ENCODE data around the gene TLK1.

The TLK1 gene

DNA sequence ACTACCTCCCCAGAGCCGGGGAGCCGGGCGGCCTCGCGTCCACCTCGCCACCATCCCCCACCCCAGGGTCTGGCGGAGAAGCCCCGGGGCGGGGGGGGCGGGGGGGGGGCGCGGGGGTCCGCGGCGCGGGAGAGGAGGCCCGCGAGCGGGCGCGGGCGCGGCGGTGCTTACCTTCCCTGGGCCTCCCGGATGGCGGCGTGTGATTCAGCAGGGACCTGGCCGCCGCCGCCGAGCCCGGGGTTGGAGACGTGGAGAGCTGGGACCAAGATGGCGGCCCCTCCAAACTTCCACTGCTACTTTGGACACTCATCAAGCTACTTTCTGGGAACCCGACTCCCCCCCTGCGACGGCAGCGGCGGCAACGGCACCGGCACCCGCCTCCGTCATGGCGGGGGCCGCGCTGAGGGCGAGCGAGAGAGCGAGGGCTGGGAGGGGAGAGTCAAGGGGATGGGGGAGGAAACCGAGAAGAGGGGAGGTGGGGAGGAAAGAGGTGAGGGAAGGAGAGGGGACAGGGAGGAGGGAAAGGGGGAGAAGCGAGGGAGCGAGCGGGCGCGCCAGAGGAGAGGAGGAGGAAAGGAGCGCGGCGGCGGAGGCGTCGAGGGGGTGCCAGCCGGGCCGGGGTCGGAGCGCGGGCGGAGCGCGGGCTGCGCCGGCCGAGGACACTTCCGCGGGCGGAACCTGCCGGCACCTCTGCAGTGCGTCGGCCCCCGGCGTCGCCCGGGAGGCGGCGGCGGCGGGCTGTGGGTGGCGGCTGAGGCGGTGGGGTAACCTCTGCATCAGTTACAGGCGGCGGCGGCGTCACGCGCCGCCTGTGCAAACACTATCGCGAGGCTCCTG is at the start of gene TLK1:
Gene TLK1, minus strand, starts transcription at position 775 of the 837 bp plus-strand sequence. Its CDS starts 465 bp downstream, at position 310.
- peak; percentile 74 for DNase-seq

DNA sequence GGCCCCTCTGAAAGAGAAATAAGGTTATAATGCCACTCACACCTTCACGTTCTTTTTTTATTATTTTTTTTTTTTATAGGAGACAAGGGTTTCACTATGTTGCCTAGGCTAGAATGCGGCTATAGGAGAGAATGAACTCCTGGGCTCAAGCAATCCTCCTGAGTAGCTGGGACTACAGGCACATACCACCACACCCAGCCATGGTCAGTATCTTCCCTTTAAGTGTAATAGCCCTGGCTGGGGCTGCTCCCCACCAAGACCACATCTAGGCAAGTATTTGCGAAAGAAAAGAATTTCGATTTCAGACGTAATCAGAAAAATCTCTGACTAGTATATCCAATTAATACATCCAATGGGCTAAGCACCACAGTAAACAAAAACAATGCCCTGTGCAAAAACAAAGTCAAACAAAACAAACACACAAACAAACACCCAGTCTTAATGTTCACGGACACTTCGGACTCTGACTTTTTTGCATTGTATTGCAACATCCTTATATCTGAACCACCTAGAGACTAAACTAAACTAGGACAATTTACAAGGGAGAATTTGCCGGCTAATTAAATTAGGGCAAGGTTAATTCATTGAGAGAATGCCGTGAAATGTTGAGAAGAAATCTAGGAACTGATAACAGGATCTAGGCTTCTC is 49.6 kb upstream of the TLK1 start:
- DNase-seq: no peak

DNA sequence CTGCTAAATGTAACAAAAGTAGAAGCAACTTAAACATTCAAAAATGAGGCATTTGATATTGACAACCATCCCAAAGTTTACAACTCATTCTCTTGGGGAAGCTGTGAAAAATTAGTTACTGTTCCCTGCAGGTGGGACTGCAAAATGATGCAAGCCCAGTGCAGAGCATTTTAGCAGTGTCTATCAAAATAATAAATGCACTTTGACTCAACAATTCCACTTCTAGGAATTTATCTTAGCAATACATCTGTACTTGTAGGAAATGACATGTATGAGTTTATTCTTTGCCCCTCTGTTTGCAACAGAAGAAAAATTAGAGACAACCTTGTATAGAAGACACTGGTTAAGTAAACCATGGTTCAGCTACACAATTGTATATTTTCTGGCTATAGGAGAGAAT is 48.0 kb upstream of the TLK1 start:
- DNase-seq: no peak

DNA sequence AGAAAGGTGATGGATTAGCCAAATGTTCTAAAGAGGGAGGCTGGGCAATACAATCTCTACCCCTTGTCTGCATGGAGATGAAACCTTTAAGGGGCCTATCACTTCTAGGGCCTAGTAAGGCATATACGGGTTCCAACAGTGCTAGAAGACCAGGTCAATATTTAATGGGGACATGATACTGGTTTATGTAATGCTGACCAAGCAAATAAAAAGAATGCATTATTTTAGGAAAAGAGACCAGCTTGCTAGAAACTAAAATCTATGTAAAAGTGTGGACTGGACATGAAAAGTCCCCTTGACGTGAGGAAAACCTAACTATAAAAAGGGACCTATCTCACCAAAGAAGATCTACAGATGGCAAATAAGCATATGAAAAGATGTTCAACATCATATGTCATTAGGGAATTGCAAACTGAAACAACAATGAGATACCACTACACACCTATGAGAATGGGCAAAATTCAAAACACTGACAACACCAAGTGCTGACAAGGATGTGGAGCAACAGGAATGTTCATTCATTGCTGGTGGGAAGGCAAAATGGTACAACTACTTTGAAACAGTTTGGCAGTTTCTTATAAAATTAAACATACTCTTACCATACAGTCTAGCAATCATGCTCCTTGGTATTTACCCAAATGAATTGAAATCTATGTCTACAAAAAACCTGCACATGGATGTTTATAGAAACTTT is 45.9 kb upstream of the TLK1 start:
- DNase-seq: no peak

DNA sequence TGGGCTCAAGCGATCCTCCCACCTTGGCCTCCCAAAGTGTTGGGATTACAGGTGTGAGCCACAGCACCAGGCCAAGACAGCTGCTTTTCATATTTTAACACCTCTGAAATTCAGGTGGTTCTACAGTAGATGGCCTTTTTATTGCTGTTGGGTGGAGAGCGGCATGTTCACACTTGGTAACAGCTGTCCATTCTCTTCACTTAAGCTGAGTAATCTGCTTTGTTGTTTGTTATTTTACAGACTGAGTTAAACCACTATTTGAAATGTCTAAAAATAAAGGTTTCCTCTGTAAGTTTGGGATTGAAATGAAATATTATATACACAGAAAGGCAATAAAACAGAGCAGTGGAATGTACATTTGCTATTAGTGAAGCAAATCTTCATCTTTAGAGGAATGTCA is 44.9 kb upstream of the TLK1 start:
- no peak for DNase-seq

DNA sequence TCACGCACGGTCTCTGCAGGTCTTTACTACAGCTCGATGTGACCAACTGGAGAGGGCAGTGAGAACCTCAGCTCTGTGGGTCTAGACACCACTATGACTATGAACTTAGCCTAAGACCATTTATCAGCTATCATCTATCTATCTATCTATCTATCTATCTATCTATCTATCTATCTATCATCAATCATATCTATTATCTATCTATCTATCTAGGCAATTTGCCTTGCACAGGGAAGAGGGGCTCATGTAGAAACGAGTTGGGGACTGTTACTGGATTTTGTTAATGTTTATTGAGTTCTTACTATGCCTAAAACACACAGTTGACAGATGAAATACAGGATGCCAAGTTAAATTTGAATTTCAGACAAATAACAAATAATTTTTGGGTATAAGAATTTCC is 41.1 kb upstream of the TLK1 start:
- DNase-seq: no peak

DNA sequence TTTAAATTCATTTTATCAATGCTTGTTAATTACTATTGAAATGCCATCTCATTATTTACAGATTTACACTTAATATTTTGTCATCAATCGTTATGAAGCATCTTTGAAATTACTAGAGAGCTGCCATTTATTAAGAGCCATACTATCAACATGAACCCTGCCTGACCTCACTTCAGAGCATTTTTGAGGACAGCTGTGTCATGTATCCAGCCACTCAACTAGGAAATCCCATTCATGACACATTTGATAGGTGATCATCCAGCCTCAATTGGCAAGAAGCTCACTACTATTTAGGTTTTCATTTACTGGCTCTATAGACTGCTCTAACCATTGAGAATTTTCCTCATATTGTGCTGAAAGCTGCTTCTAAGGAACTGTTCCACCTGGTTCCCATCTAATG is 40.6 kb upstream of the TLK1 start:
- no peak for DNase-seq

DNA sequence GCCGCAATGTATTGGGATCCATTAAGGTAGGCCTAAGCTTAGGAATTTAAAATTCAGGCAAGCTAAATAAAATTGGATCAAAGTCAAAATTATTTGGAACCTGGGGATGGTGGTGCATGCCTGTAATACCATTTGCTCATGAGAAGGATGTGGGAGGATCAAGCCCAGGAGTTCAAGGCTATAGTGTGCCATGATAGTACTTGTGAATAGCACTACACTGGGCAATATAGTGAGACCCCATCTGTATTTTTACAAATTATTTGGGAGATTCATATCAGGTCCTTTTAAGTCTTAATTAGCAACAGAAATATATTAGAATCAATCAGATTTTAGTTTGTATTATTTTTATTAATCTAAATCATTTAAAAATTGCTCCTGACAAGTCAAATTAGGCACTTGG is 39.8 kb upstream of the TLK1 start:
- no peak for DNase-seq

DNA sequence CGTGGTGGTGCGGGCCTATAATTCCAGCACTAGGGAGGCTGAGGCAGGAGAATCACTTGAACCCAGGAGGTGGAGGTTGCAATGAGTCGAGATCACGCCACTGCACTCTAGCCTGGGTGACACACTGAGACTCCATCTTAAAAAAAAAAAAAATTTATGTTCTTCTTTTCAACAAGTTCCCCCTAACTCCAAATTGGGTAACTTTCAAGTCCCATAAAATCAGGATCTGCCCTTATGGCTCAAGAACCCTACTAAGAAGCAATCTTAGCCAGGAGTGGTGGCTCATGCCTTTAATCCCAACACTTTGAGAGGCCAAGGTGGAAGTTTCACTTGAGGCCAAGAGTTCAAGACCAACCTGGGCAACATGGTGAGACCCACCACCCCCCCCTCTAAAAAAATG is 30.3 kb upstream of the TLK1 start:
- no peak for DNase-seq

DNA sequence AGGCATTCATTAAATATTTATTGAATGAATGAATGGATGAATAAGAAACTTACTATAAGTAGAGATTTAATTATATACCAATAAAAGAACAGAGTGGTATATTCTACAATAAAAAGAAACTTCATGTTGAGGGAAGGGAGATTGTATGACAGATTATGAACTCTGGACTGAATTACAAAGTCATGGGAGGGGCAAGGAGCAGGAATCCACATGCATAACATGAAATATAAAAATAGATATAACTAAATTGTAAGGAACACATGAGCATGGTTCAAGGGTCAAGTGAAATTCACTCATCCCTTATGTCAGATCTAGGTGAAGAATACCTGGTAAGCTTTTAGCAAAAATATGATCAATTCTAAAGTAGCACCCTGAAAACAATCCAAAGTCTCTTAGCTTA is 27.1 kb upstream of the TLK1 start:
- no peak for DNase-seq

DNA sequence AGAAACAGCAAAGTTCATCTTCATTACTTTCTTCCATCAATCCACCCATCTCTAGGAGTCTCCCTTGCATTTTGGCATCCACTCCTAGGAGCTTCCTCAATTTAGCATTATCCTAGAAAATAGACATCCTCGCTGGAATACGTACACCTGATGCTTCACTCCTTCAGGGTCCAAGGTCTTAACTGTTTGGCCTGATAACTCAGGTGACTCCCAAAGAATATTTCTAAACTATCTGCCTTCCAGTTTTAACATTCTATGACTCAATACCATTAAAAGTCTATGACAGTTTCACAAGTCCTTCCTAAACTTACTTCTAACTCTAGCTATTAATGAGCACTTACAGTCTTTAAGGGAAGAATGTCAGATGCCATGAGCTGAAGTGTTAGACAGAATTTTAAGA is 26.5 kb upstream of the TLK1 start:
- DNase-seq: no peak

DNA sequence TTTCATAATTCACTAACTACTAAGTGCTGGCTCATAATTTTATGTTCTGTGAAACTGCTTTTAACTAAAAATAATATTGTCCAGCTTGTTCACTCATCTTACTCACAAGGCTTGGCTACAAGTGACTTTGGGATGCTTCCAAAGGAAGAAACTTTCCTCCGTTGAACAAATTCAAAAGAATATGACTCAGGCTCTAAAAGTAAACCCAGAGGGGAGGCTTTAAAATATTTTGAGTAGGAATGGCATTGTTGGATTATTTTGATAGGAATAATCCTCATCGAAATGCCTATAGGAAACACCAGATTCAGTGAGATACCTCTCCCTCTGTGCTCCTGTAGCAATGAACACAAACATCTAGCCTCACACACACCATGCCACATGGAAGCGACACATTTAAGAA is 25.2 kb upstream of the TLK1 start:
- DNase-seq: no peak

DNA sequence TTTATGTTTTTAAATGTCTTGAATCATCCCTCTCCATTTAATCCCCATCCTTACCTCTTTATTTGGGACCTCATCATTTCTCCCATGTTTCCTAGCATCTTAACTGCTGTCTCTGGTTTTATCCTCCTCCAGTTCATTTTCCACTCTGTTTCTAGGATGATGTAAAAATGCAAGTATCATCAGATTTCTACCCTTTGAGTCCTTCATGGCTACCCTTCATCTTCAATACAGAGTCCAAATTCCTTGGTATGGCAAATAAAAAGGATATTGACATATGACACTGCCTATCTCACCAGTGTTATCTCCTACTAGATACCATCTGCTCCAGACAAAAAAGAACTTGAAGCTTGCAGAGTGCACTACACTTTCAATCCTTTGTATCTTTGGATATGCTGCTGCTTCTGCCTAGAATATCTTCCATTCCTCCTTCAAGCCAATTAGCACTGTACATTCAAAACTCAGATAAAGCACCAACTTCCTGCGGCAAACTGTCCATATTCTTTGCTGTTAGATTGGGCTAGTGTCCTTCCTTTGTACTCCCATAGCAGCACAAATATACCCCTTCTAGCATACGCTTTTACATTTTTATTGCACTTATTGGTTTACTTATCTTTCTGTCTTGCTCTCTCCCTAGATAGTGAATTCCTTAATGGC is 24.6 kb upstream of the TLK1 start:
- DNase-seq: no peak

DNA sequence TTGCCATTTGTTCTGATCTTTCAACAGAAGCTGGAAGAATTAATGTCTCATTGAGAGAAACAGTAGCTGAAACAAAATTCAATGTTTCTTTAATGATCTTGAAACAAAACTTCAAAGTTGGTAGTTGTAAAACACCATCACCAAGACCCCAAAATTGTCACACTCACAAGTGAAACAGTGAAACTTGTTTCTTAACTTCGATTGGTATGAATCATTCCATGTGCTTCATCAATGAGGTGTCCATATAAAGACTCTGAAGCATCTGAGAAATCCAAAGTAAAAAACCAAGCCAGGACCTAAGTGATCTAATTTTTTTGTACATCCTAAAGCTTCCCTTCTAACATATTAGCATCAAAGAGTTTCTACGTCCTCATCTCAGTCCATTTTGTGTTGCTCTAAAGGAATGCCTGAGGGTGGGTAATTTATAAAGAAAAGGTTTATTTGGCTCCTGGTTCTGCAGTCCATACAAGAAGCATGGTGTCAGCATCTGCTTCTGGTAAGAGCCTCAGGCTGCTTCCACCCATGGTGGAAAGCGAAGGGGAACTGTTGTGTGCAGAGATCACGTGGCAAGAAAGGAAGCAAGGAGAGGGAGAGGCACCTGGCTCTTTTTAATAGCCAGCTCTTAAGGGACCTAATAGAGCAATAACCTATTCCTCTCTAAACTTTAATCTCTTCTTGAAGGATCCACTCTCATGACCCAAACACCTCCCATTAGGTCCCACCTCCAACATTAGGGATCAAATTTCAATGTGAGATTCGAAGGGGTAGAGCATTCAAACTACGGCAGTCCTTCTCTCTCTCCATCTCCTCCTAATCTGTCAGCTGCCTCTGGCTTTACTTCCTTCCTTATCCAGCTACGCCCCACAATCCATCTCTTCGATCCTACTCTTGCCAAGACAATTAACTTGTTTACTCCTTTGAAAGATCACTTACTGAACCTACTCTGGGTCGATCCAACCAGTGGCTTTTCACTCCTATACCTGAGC is 20.7 kb upstream of the TLK1 start:
- DNase-seq: no peak

DNA sequence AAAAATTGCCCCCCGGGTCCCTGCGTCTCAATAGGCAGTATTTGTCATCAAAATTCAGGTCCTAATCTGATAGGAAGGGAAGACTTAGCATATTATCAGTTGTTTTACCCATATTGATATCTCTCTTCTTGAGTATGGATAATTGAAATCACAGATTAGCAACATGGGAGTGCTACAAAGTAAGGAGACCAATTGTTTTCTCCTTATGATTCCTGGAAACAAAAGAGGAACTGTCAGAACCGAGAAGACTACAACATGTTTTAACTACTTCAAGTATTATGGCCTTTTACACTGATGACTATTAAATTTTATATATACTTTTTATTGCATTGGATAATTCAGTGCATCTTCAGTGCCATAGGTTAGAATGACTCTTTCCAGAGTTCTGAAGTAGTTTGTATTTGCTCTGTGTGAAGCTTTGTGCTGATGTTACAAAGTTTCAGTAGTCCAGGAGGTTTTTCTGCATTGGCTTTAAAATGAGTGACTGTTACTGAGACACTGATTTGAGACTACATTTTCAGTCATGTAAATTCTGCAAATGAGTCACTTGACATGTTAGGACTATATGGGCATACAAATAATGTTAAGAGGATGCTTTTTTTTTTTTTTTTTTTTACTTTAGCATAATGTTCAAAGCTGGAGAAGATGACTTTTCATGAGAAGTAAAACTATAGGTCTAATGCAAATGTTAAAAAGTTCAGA is 19.7 kb upstream of the TLK1 start:
- no peak for DNase-seq

DNA sequence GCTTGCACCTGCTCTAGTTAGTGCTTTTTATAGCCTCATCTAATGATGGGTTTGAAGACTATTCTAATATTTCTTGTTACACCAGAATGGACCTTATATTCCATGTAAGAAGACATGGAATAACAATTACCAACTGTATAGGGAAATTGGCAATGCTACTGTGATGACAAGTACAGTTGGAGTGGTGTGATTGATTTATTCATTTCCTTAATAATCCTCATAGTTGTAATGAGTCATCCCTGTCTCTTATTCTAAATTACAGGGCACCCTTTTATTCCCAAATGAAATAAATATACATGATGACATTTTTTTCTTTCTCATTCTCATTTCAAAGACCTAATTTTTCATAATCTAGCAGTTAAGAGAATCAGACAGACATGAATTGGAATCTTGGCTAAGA is 18.3 kb upstream of the TLK1 start:
- no peak for DNase-seq

DNA sequence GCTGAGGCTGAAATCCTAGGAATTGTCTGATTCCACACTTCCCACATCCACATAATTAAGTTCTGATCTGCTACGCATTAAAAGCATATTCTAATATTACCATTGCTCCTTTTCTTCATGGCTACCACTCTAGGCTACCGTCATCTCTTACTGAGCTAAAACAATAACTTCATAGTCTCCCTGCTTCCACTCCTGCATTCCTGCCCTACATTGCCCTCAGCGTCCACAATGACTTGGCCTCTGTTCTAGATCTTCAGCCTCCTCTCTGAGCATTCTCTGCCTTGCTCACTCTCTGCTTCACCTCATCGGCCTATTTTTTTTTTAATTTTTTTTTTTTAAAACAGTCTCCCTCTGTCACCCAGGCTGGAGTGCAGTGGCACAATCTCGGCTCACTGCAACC is 15.8 kb upstream of the TLK1 start:
- no peak for DNase-seq

DNA sequence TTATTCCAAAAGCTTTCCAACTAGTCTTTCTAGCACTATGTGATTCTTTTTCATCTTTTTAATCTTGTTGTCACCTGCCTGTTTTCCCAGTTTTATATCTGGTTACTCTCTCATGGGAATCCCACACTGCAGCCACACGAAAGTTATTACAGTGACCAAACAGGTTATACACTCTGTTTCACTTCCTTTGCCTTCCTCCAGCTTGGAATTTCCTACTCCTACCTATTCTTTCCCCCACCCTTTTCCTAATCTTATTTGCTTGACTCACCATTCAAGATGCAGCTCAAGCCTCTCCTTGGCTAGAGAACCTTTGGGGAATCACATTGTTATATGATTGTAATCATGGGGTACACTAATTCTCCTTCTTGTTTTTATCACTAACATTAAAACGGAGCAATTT is 13.4 kb upstream of the TLK1 start:
- no peak for DNase-seq

DNA sequence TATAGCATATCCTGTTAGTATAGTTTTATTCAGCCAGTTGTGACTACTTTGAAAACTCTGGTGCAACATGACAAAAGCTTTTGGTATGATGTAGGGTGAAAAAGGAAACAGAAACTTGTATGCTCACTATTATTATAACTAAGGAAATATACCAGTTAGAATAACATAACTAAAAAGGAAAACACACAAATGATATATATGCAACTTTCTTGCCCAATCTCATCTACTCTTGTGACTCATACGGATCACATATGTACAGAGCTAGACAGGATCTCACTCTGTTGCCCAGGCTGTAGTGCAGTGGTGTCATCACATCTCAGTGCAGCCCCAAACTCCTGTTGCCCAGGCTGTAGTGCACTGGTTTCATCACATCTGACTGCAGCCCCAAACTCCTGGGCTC is 12.4 kb upstream of the TLK1 start:
- DNase-seq: peak; percentile 1

DNA sequence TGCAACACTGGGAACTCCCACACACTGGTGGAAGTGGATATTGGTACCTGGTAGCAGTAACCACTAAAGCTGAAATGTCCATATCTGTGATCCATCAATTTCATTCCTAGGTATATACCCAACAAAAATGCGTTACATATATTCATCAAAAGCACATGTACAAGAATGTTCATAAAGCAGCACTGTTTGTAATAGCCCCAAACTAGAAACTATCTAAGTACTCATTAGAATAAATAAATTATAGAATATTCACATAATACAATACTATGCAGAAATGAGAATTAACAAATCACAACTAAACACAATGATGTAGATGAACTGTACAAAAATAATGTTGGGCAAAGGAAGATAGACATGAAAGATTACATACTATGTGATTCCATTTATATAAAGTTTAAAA is 11.1 kb upstream of the TLK1 start:
- no peak for DNase-seq

DNA sequence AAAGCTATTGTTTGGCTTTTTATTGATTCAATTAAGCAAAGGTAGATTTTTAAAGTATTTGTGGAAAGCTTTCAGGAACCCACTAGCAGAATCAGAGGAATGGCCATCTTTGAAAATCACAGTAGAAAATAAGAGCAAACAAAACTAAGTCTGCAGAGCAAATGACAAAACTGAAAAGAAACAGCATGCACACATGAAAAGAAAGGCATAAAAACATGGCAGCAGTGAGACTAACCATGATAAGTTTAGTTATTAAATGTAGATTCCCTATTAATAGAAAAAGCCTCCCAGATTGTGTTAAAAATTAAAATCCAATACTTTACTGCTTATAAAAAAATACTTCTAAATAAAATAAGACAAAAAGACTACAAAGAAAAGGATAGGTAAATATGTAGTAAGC is 9.1 kb upstream of the TLK1 start:
- no peak for DNase-seq

DNA sequence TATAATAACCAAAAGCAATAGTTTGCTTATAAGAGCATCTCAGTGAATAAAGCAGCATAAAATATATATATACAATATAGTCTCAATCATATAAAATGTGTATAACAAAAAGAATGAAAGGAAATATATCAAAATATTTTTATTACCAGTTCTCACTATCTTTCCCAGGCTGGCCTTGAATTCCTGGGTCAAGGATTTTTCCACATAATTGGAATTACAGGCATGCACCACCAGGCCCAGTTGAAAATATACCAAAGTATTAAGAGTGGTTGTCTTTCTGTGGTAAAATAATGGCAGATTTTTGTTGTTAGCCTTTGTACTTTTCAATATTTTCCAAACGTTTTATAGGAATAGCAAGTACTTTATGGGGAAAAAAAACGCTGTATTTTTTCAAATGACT is 8.6 kb upstream of the TLK1 start:
- no peak for DNase-seq

Data from NK-92 treated with Interleukin-12 subunit alpha and Interleukin-12 subunit beta, amount 100 ng/mL, for 24 hours (cell line).